Neuronal stem cell (in vitro differentiated cells): ENCODE measurements around the gene GMDS.

Source experiments
- DNase-seq: peaks from one replicate; pipeline ENCODE4 v3.0.0-alpha.2; 2013; ENCODE audit warnings: low spot score
- H2AFZ ChIP-seq: one replicate; pipeline ENCODE4 v1.6.1; 2013; ENCODE audit warnings: mild to moderate bottlenecking, low read length, inconsistent platforms
- H2AK5ac ChIP-seq: 2 replicates; pipeline ENCODE4 v1.6.1; 2013; ENCODE audit warnings: low read depth, mild to moderate bottlenecking, inconsistent platforms, low read length, moderate library complexity, mixed read lengths
- H2BK120ac ChIP-seq: 2 replicates; pipeline ENCODE4 v1.6.1; 2013; ENCODE audit warnings: low read depth, mild to moderate bottlenecking, inconsistent platforms, low read length, moderate library complexity, mixed read lengths
- H2BK12ac ChIP-seq: one replicate; pipeline ENCODE4 v1.6.1; 2013; ENCODE audit warnings: low read length, inconsistent platforms
- H2BK15ac ChIP-seq: 2 replicates; pipeline ENCODE4 v1.6.1; 2013; ENCODE audit warnings: mild to moderate bottlenecking, low read length, inconsistent platforms, mixed read lengths
- H2BK5ac ChIP-seq: one replicate; pipeline ENCODE4 v1.6.1; 2013; ENCODE audit warnings: inconsistent platforms, mild to moderate bottlenecking, low read length, moderate library complexity
- H3K14ac ChIP-seq: one replicate; pipeline ENCODE4 v1.6.1; 2013; ENCODE audit warnings: low read length, inconsistent platforms
- H3K18ac ChIP-seq: 2 replicates; pipeline ENCODE4 v1.6.1; 2013; ENCODE audit warnings: low read length, inconsistent platforms
- H3K23ac ChIP-seq: 2 replicates; pipeline ENCODE4 v1.6.1; 2013; ENCODE audit warnings: low read depth, mild to moderate bottlenecking, mixed read lengths, low read length, inconsistent platforms; ENCODE audit not compliant: poor library complexity
- H3K27ac ChIP-seq: replicated peaks from 3 replicates; pipeline ENCODE4 v1.5.1; 2013; ENCODE audit warnings: low read length, inconsistent platforms
- H3K27me3 ChIP-seq, 3 experiments: 2 replicates each; pipeline ENCODE4 v1.6.1; 2013; ENCODE audit warnings: low read length in 3 of 3, mild to moderate bottlenecking in 2 of 3, inconsistent platforms in 1 of 3, low read depth in 1 of 3, mixed read lengths in 1 of 3, moderate library complexity in 1 of 3; ENCODE audit not compliant: control insufficient read depth in 3 of 3, insufficient read depth in 3 of 3
- H3K36me3 ChIP-seq, 2 donors: replicated peaks in 1 of 2; 2 replicates each; pipeline ENCODE4 v1.6.1; 2013; ENCODE audit warnings: low read length in 2 of 2; ENCODE audit not compliant: control insufficient read depth in 2 of 2, insufficient read depth in 2 of 2
- H3K4ac ChIP-seq: 2 replicates; pipeline ENCODE4 v1.6.1; 2013; ENCODE audit warnings: inconsistent platforms, mild to moderate bottlenecking, low read length, moderate library complexity
- H3K4me1 ChIP-seq, 2 donors: 1 replicate in 1 of 2; 2 replicates in 1 of 2; pipeline ENCODE4 v1.6.1; 2013; ENCODE audit warnings: low read length in 2 of 2, low read depth in 1 of 2; ENCODE audit not compliant: control insufficient read depth in 2 of 2, insufficient read depth in 1 of 2
- H3K4me2 ChIP-seq: one replicate; pipeline ENCODE4 v1.6.1; 2013; ENCODE audit warnings: mild to moderate bottlenecking, low read length, inconsistent platforms; ENCODE audit not compliant: insufficient read depth, poor library complexity, severe bottlenecking
- H3K4me3 ChIP-seq, 2 donors: 2 replicates each; pipeline ENCODE4 v1.5.1; 2013; ENCODE audit warnings: low read length in 2 of 2, mild to moderate bottlenecking in 2 of 2, inconsistent platforms in 1 of 2, moderate library complexity in 1 of 2
- H3K79me1 ChIP-seq: one replicate; pipeline ENCODE4 v1.6.1; 2013; ENCODE audit warnings: low read depth, mild to moderate bottlenecking, inconsistent platforms, low read length, moderate library complexity
- H3K9ac ChIP-seq: one replicate; pipeline ENCODE4 v1.6.1; 2013; ENCODE audit warnings: mild to moderate bottlenecking, low read depth, low read length, inconsistent platforms; ENCODE audit not compliant: poor library complexity
- H3K9me3 ChIP-seq, 2 donors: replicated peaks in 1 of 2; 2 replicates each; pipeline versions ENCODE3 to v1.6.1; 2013; ENCODE audit warnings: low read length in 2 of 2, mild to moderate bottlenecking in 2 of 2, inconsistent platforms in 1 of 2, low read depth in 1 of 2, mixed read lengths in 1 of 2, moderate library complexity in 1 of 2; ENCODE audit not compliant: control insufficient read depth in 2 of 2, insufficient read depth in 1 of 2
- H4K8ac ChIP-seq: one replicate; pipeline ENCODE4 v1.6.1; 2013; ENCODE audit warnings: low read depth, mild to moderate bottlenecking, inconsistent platforms, low read length, moderate library complexity
- H4K91ac ChIP-seq: one replicate; pipeline ENCODE4 v1.6.1; 2013; ENCODE audit warnings: low read length, low read depth, mild to moderate bottlenecking, inconsistent platforms; ENCODE audit not compliant: poor library complexity
- WGBS, 2 donors: extraction: QIAGEN DNeasy Blood & Tissue Kit; methylation state at CpG; one replicate each; pipeline ENCODE4 v1.1.7; 2013; ENCODE audit warnings: missing lambda C conversion rate in 2 of 2, mixed read lengths in 1 of 2; ENCODE audit not compliant: insufficient read length in 2 of 2, insufficient replicate concordance in 1 of 2; ENCODE audit errors: extremely low coverage in 2 of 2; 5-methylcytosine and 5-hydroxymethylcytosine counted together

Gene GMDS

DNA sequence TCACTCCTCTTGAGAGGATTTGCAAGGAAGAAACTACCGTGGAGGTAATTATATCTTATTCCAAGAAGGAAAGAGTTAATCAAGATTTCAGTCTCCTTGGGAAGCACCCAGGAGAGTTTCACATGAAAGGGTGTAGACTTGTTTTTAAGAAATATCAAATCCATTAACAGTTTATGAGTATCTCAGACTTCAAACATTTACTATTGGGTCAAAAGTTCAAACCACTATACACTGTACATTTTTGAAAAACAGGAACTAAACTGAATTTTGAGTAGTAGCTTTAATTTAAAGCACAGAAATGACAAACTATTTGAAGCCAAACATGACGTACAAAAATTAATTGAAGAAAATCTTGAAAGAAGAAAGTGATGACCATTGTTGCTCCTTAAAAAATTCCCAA, 471.7 kb downstream of the GMDS start:
- Histone ChIP-seq H3K79me1 (no peaks in the 10 kb centered on the region), H3K36me3 (no peaks in the 10 kb centered on the region), H2BK12ac (no peak overlapping the region), H3K27ac (no peak overlapping the region), H3K4ac (no peak overlapping the region), H3K23ac (no peak overlapping the region), H3K4me2 (no peak overlapping the region), H4K91ac (no peak overlapping the region), H4K8ac (no peak overlapping the region), H3K4me1 (peaks cover 0 to 6% of the 10 kb centered on the region in 2 donors), H2AK5ac (no peak overlapping the region), H2BK15ac (no peak overlapping the region), H3K18ac (no peak overlapping the region), H3K27me3 (no peaks in the 10 kb centered on the region), H3K4me3 (no peak overlapping the region), H2AFZ (no peak overlapping the region), H3K9me3 (no peaks in the 10 kb centered on the region), H2BK5ac (no peak overlapping the region), H2BK120ac (no peak overlapping the region), H3K9ac (no peak overlapping the region), H3K14ac (no peak overlapping the region)
- no CpG with 5 or more reads among the region's 2 CpGs for WGBS, 2 donors
- no peak for DNase-seq

DNA sequence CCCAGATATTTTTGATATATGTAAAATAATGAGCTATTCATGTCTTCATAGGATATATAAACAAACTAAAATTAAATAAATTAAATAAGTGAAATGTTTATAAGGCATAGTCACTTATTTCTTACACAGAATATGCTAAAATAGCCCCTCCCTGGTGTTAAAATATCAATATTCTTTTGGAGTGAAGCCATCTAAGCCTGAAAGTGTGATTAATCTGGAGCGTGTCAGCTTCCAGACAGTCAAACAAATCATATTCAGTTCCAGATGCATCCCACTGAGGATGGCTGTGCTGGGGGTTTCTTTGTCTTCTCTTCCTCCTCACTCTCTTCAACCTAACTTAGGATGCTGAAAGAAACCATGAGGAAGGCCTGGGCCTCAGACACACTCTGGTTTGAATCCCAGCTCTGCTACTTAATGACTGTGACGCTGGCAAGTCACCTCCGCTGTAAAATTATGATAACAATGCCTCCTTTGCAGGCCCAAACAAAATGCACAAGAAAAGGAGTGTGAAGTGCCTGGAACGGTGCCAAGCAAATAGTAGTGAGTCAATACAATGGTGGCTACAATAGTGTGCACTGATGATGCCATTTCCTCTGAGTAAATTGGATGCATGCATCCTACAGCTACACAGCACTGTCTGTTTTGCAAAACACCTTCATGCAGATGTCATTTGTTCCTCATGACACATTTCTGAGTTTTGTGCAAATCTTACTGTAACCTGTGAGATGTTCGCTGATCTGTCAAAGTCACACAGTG, 474.3 kb downstream of the GMDS start:
- Histone ChIP-seq H3K36me3 (no peaks in the 10 kb centered on the region), H3K23ac (no peak overlapping the region), H3K14ac (no peak overlapping the region), H3K9ac (no peak overlapping the region), H2BK15ac (no peak overlapping the region), H2AK5ac (no peak overlapping the region), H3K27ac (no peak overlapping the region), H3K27me3 (no peaks in the 10 kb centered on the region), H3K4ac (no peak overlapping the region), H4K91ac (no peak overlapping the region), H3K18ac (no peak overlapping the region), H2BK120ac (no peak overlapping the region), H3K79me1 (no peaks in the 10 kb centered on the region), H3K9me3 (no peaks in the 10 kb centered on the region), H2BK5ac (no peak overlapping the region), H2BK12ac (no peak overlapping the region), H2AFZ (no peak overlapping the region), H3K4me3 (no peak overlapping the region), H4K8ac (no peak overlapping the region), H3K4me1 (peaks cover 0 to 7% of the 10 kb centered on the region in 2 donors), H3K4me2 (no peak overlapping the region)
- WGBS, 2 donors = no CpG with 5 or more reads among the region's 5 CpGs
- DNase-seq = no peak

DNA sequence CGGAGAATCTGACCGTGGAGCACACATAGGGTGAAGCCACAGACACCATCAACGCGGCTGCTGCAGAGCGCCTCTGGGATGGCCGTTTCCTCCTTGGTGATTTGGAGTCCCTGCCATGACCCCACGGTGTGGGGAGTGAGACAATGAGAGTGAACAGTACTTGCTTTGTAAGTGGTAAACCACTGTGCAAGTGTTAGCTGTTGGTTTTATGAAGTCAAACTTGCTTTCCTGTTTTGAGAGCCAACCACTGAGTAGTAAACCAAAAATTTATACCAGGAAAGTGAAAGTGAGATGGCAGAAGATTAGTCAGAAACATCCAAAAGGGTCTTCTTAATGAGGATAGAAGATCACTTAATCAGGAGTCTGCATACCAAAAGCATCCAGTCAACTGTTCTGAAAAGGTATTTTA, 475.0 kb downstream of the GMDS start:
- no peak overlapping the region for H3K4me2 ChIP-seq
- no peak overlapping the region for H3K14ac ChIP-seq
- peak overlapping the region; percentile 59 for H3K23ac ChIP-seq
- H3K4me3 ChIP-seq = no peak overlapping the region
- no peaks in the 10 kb centered on the region for H3K36me3 ChIP-seq
- no peak overlapping the region for H2BK12ac ChIP-seq
- peak overlapping the region; percentile 32 for H3K9ac ChIP-seq
- H2AK5ac ChIP-seq = no peak overlapping the region
- H3K4ac ChIP-seq = no peak overlapping the region
- no CpG with 5 or more reads among the region's 7 CpGs for WGBS, 2 donors
- H2AFZ ChIP-seq = no peak overlapping the region
- no peaks in the 10 kb centered on the region for H3K79me1 ChIP-seq
- H3K9me3 ChIP-seq = no peaks in the 10 kb centered on the region
- peak overlapping the region; percentile 72 for H3K18ac ChIP-seq
- H2BK5ac ChIP-seq = no peak overlapping the region
- H3K27me3 ChIP-seq = no peaks in the 10 kb centered on the region
- H2BK15ac ChIP-seq = peak overlapping the region; percentile 42
- peaks cover 0 to 7% of the 10 kb centered on the region in 2 donors for H3K4me1 ChIP-seq
- H4K91ac ChIP-seq = no peak overlapping the region
- no peak for DNase-seq
- H4K8ac ChIP-seq = peak overlapping the region; percentile 93
- no peak overlapping the region for H3K27ac ChIP-seq
- H2BK120ac ChIP-seq = no peak overlapping the region

DNA sequence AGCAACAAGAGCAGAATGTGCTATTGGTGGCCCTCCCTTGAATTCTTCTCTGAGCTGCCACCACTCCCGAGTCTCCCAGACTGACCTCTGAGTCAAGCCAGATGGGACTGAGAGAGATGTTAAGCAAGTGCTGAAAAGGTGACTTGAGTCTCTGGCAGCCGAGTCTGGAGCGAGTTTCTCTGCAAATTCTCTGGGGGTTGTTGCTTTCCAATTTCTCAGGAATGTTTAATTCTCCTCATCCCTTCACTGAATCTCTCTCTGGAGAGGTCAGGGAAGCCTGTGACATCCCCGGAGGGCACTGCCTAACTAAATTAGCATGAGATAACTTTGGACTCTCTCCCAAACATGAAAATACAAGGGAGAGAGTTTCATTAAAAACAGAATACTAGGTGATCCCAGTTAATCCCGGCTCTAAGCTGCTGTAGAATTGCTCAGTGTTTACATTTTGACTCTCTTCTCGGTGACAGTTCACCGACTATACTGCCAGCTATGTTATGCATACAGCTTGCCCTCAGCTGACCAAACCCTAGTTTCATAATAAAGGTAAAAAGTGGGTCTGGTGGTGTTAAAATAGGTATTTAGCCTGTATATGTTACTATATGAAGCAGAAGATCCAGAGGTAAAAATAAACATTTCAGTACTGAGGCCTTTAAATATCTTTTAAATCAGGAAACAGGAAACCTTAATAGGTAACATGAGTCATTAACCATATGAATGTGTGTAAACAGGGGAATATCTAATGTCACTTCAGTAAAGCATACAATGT, 477.7 kb downstream of the GMDS start:
- Histone ChIP-seq H3K14ac (no peak overlapping the region), H3K4me1 (peaks cover 0 to 7% of the 10 kb centered on the region in 2 donors), H2BK5ac (no peak overlapping the region), H3K36me3 (no peaks in the 10 kb centered on the region), H3K9ac (no peak overlapping the region), H2AFZ (no peak overlapping the region), H2BK15ac (no peak overlapping the region), H4K91ac (no peak overlapping the region), H3K23ac (no peak overlapping the region), H2BK120ac (no peak overlapping the region), H3K27ac (no peak overlapping the region), H2AK5ac (no peak overlapping the region), H3K27me3 (no peaks in the 10 kb centered on the region), H3K4ac (no peak overlapping the region), H3K4me2 (no peak overlapping the region), H4K8ac (no peak overlapping the region), H3K18ac (no peak overlapping the region), H3K9me3 (no peaks in the 10 kb centered on the region), H3K79me1 (no peaks in the 10 kb centered on the region), H3K4me3 (no peak overlapping the region), H2BK12ac (no peak overlapping the region)
- WGBS, 2 donors = no CpG with 5 or more reads among the region's 7 CpGs
- no peak for DNase-seq
